H1 (cell line): ENCODE results near the gene KPNA4. TPM values are rescaled to one million over a fixed set of nuclear protein-coding genes. Genes with fewer than 3 reads are reported as not detected.

Source experiments
- CREB1 ChIP-seq: IDR thresholded peaks from 2 replicates; pipeline ENCODE4 v1.6.1; 2012; ENCODE audit warnings: inconsistent platforms
- JUN ChIP-seq: IDR thresholded peaks from 2 replicates; pipeline ENCODE4 v1.6.1; 2011; ENCODE audit warnings: low read depth, mild to moderate bottlenecking, improper control_type of control experiment, low read length
- RFX5 ChIP-seq: IDR thresholded peaks from 2 replicates; pipeline ENCODE4 v1.6.1; 2011; ENCODE audit warnings: low read depth, low read length, improper control_type of control experiment, borderline replicate concordance
- polyA plus RNA-seq, 7 experiments: library from polyadenylated mRNA; depleted of rRNA in 3 of 7; stranded (reverse) in 5 of 7; unstranded in 2 of 7; fragments of >200 nt in 5 of 7; fragments of 200-250 nt in 2 of 7; gene quantifications; 1 replicate in 5 of 7; 2 replicates in 1 of 7; 4 replicates in 1 of 7; pipeline versions ENCODE4 v1.2.1 to v1.2.3, GENCODE V29; 2011 to 2013; ENCODE audit warnings: missing spikeins in 2 of 7, mixed read lengths in 2 of 7
- total RNA-seq: library from RNA; stranded (reverse); fragmentation: NEBNext Ultra II Directional; extraction: Animal tissue kit (Norgen Biotek cat#: 25700); gene quantifications from 2 replicates; pipeline ENCODE4 v1.2.1, GENCODE V29; 2021

The KPNA4 gene
- total and polyA plus RNA-seq, 2 of the 8 experiments (the other 6 are each of a cell fraction or from before 2014, with no cell fraction given), result 13.2 to 81.9 TPM

DNA sequence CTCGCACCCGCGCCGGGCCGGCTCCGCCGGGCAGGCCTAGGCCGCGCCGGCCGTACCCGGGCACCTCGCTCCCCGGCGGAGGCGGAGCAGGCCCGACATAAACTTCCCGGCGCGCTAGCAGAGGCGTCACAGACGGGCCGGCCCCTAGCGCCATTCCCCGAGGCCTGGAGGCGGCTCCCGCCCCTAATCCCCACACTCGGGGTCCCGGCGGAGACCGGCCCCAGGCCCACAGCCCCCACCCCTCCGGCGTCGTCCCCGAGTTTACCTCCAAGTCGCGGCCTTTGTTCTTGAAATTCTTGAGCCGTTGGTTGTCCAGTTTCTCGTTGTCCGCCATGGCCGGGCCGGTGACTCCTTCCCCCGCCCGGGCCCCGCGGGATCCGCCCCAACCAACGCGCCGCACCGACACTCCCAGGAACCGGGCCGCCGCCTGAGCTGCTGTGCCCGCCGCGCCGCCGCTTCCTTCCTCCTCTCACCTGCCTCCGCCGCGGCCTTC, 376 bp downstream of the KPNA4 start (continued):
- TF ChIP-seq CREB1, result peak; percentile 91
- TF ChIP-seq JUN, result no peak
- TF ChIP-seq RFX5, result no peak
